Fibroblast of the aortic adventitia (primary cell): ENCODE measurements around the gene ABI3. TPM values are rescaled to one million over a fixed set of nuclear protein-coding genes. Genes with fewer than 3 reads are reported as not detected.
"Not testable (repeated sequence)": the region's sequence is repeated elsewhere in the genome, so short reads cannot be mapped to it uniquely, and the experiment has no call there.

Experiments
- DNase-seq: peaks from one replicate; pipeline ENCODE4 v3.0.0-alpha.2; 2010; ENCODE audit warnings: low read depth
- H3K4me3 ChIP-seq: 2 replicates; pipeline ENCODE4 v1.5.1; 2011; ENCODE audit warnings: low read depth, mild to moderate bottlenecking, control low read depth, low read length, moderate library complexity
- total RNA-seq: library from RNA; depleted of rRNA; stranded (reverse); fragments of >200 nt; gene quantifications from 2 replicates; pipeline ENCODE4 v1.2.3, GENCODE V29; 2012; ENCODE audit warnings: low replicate concordance
- TF ChIP-seq, protein P1 (sequence below): IDR thresholded peaks from 2 replicates; pipeline ENCODE4 v1.5.1; 2011; ENCODE audit warnings: mild to moderate bottlenecking, low read length, control low read depth, inconsistent platforms; ENCODE audit not compliant: insufficient read depth

Gene ABI3
- total RNA-seq, 1 donor, result 0.18 TPM

DNA sequence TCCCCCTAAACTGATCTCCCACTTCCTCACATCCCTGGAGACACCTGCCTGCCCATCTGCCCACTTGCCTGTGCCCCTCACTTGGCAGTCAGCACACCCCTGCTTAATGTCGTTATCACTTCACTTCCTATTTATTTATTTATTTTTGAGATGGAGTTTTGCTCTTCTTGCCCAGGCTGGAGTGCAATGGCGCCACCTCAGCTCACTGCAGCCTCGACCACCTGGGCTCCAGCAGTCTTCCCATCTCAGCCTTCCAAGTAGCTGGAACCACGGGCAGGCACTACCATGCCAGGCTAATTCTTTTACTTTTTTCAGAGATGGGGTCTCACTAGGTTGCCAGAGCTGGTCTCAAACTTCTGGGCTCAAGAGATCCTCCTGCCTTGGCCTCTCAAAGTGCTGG lies 43.6 kb downstream of the ABI3 start:
- H3K4me3 ChIP-seq, result no peak overlapping the region
- TF ChIP-seq, protein P1, sequence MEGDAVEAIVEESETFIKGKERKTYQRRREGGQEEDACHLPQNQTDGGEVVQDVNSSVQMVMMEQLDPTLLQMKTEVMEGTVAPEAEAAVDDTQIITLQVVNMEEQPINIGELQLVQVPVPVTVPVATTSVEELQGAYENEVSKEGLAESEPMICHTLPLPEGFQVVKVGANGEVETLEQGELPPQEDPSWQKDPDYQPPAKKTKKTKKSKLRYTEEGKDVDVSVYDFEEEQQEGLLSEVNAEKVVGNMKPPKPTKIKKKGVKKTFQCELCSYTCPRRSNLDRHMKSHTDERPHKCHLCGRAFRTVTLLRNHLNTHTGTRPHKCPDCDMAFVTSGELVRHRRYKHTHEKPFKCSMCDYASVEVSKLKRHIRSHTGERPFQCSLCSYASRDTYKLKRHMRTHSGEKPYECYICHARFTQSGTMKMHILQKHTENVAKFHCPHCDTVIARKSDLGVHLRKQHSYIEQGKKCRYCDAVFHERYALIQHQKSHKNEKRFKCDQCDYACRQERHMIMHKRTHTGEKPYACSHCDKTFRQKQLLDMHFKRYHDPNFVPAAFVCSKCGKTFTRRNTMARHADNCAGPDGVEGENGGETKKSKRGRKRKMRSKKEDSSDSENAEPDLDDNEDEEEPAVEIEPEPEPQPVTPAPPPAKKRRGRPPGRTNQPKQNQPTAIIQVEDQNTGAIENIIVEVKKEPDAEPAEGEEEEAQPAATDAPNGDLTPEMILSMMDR, result no peak
- DNase-seq, result no peak

DNA sequence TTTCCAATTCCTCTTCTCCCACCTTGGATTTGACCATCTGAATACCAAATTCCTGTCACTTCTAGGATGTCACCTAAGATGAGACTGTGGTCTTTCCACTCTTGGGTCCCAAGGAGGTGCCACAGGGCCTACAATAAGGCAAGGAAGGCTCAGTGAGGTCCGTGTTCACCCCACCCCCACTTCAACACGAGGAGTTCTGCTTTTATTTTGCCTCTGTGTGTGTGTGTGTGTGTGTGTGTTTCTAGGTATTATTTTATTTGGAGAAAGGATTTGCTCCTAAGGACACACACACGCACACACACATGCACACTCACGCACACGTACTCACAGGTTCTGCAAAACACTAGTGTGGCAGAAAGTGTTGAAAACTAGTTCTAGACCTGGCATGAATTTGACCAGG lies 44.6 kb downstream of the ABI3 start:
- no peak overlapping the region for H3K4me3 ChIP-seq
- TF ChIP-seq, protein P1, result no peak
- DNase-seq, result no peak

DNA sequence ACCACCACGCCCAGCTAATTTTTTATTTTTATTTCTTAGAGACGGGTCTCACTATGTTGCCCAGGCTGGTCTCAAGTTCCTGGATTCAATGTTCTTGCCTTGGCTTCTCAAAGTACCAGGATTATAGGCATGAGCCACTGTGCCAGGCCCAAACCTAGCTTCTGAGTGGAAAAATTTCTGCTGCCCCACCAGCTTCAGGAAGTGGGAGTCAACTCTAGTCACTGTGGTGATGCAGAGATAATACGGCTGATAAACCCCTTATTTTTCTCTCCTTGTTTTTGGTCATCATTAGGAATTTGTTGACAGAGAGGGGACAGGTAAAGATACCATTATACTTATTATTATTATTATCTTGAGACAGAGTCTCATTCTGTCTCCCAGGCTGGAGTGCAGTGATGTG lies 47.9 kb downstream of the ABI3 start:
- TF ChIP-seq, protein P1, result no peak
- no peak overlapping the region for H3K4me3 ChIP-seq
- no peak for DNase-seq

DNA sequence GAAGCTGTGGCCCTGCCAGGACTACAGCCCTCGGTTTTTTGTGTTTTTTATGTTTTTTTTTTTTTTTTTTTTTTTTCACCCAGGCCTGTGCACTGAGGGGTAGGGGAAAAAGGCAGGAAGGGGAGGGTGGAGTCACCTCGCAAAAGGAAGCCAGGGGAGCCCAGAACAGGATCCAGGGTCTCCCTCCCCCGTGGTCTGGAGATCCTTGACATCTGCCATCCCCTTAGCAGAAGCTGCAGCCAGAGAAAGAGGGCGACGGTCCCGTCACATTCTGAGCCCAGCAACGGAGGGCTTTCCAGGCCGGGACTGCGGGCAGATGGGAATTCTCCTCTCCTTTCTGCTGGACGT lies 49.1 kb downstream of the ABI3 start:
- TF ChIP-seq, protein P1, result no peak

DNA sequence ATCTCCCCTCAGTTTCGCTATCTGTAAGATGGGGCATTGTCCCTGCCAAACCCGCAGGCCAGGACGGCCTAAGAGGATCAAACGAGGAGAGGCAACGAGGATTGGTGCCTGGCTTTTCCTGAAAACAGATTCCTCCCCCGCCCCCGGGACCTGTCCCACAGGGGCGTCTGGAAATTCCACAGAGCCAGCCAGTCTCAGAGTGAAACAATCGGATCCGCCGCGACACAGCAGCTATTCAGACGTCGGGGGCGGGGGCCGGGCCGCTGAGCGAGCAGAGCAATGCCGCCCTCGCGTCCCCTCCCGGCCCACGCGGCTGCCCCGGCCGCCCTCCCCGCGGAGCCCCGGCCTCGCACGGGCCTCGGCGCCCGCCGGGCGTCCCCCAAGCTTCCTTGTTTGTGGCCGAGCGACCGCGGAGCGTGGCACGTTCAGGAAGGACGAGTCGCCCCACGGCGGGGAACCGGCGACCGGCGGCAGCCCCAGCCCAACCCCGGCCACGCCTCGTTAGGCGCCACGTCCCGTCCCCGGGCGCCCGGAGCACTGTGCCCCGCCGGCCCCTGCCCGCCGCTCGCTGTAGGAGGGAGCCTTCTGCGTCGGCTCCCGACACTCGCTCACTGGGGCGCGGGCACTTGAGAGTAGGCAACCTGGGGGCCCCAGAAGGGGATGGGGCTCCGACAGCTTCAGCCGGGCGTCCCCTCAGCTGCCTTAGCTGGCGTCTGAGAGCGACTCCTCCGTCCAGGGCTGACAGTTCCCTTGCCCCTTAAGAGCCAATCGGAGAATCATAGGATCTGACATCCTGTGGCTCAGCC lies 49.7 kb downstream of the ABI3 start:
- TF ChIP-seq, protein P1, result no peak
- DNase-seq, result peak; percentile 36
- H3K4me3 ChIP-seq, result peak overlapping the region; percentile 51

More for the DNA sequence above, 49.1 kb downstream of the ABI3 start:
- no peak for DNase-seq
- H3K4me3 ChIP-seq, result peak overlapping the region; percentile 51

DNA sequence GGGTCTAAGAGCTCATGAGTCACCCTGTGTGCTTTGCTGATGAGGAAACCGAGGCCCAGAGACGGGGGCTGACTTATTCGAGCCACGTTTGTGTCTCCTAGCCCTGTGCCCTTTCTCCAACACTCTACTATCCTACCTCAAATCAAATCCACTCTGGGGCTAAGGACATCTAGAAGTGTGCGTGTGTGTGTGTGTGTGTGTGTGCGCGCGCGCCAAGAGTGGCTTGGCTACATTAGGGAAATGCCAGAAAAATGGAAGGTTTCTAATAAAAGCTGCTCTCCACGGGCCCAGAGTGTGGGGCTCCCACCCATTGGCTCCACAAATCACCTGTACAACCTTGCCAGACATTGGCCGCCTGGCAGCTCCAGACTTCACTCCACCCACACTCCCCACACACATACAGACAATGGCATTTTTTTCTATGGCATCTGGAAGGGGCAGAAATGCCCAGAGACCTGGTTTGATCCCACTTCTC lies 50.3 kb downstream of the ABI3 start:
- TF ChIP-seq, protein P1, result no peak
- H3K4me3 ChIP-seq, result no peak overlapping the region

DNA sequence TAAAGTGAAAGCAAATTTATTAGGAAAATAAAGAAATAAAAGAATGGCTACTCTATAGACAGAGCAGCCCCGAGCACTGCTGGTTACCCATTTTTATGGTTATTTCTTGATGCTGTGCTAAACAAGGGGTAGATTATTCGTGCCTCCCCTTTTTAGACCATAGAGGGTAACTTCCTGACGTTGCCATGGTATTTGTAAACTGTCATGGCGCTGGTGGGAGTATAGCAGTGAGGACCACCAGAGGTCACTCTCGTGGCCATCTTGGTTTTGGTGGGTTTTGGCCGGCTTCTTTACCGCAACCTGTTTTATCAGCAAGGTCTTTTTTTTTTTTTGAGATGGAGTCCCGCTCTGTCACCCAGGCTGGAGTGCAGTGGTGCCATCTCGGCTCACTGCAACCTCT lies 51.0 kb downstream of the ABI3 start:
- H3K4me3 ChIP-seq, DNase-seq: not testable (repeated sequence)

More for the DNA sequence above, 50.3 kb downstream of the ABI3 start:
- peak; percentile 63 for DNase-seq
